Activated CD8-positive, alpha-beta memory T cell treated with anti-CD3 and anti-CD28 coated beads for 48 hours (primary cell): ENCODE measurements around the gene CFAP46.
"Not testable (repeated sequence)": the region's sequence is repeated elsewhere in the genome, so short reads cannot be mapped to it uniquely, and the experiment has no call there.

Experiments
- DNase-seq, 3 experiments: peaks; one replicate each; pipeline ENCODE4 v3.0.0-alpha.2; 2020; ENCODE audit warnings: low read depth in 2 of 3, low spot score in 2 of 3

CFAP46 gene

DNA sequence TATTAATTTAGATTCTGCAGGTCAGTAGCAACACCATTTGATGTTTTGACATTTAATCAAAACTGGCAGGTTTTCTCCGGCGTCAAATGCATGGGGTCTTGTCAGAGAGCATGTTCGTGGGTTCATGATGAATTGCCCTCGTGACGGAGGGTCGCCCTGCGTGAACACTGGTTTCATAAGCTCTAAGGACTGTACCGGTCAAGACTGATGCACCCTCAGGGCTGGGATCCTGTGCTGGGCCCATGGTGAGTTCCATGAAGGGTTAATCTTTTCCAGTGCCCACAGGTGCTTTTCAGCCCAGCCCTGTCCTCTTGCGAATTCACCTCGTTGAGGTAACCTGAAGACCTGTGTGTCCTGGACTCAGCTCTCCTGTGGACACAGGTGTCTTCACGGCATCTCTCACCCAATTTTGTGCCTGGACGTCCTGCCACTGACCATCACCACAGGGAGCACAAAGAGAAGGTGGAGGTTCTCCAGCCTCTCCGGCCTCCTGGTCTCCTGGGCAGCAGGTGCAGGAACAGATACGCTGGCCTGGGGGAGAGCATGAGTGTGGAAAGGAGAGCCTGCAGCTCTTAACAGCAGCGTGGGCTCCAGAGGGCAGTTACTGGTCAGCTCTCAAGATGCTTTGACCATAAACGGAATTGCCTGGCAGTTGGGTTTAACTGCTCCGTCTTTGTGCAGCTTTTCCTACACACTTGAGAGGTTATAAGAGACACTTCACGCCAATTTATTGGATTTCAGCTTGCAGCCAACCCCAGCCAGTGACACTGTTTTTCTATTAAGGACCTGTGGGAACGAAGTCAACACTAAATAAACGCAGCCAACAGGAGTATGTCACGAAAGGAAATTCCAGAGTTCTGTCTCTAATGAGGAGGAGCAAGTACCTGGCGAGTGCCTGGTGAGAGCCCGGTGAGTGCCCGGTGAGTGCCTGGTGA is 37.4 kb upstream of the CFAP46 start:
- no peak for DNase-seq

- DNase-seq, result no peak
These were observed 36.2 kb upstream of the CFAP46 start for GRCh38 chr10:132978542-132978941.

DNA sequence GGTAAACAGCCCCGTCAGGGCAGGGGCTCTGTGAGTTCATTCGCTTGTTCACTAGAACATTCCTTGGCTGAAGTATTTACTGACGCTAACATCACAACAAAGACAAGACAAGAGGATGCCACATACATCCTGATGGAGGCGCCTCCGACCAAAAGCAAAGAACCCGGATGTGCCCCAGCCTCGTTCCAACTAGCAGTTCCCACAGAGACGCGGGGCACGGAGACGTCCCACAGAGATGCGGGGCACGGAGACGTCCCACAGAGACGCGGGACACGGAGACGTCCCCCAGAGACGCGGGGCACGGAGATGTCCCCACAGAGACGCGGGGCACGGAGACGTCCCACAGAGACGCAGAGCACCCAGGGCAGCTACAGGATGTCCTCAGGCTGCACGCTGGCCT is 35.4 kb upstream of the CFAP46 start:
- no peak for DNase-seq

- no peak for DNase-seq
These were observed 34.7 kb upstream of the CFAP46 start for GRCh38 chr10:132977076-132977475.

- DNase-seq, result no peak
These were observed 33.7 kb upstream of the CFAP46 start for GRCh38 chr10:132975831-132976682.

DNA sequence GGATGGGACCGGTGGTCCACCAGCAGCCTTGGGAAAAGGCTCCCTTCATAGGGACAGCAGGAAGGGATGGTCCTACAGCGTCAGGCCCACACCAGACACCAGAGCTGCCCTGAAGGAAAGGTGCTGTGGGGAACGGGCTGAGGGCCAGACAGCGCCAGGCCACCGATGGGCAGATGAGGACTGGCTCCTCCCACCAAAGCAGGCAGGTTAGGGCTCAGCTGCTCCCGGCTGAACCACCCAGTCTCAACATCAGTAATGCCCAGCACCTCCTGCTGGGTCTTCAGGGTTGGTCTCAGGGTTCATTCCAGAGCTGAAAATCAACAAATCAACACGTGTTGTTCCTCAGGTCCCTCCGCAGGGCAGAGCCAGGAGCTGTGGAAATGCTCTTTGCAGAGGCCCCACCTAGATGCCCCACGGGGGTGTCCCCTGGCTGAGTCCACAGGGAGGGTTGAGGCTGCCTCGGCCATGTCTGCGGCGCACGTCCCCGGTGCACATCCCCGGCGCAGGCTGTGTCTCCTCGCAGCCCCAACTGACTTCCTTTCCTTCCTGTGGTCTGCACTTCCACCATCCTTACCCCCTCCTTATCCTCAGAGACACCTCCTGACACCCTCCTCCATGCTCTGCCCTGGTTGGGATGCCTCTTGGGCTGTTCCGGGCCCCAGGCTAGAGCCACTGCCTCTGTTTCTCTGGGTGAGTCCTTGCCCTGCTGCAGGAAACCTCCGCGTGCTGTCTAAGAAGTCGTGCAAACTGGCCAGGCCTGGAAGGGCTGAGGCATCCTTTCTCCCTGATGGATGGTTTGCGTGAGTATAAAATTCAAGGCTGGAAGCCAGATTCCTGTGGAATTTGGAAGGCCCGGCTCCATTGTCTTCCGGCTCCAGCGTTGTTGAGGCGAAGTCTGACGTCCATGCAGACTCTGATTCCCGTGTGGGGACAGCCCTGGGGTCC is 32.8 kb upstream of the CFAP46 start:
- DNase-seq, result no peak

GRCh38 chr10:132974249-132974796 is 32.0 kb upstream of the CFAP46 start:
- DNase-seq, result no peak

- DNase-seq, result no peak
These were observed 31.5 kb upstream of the CFAP46 start for GRCh38 chr10:132973903-132974241.

- no peak for DNase-seq
These were observed 30.9 kb upstream of the CFAP46 start for GRCh38 chr10:132972986-132973902.

DNA sequence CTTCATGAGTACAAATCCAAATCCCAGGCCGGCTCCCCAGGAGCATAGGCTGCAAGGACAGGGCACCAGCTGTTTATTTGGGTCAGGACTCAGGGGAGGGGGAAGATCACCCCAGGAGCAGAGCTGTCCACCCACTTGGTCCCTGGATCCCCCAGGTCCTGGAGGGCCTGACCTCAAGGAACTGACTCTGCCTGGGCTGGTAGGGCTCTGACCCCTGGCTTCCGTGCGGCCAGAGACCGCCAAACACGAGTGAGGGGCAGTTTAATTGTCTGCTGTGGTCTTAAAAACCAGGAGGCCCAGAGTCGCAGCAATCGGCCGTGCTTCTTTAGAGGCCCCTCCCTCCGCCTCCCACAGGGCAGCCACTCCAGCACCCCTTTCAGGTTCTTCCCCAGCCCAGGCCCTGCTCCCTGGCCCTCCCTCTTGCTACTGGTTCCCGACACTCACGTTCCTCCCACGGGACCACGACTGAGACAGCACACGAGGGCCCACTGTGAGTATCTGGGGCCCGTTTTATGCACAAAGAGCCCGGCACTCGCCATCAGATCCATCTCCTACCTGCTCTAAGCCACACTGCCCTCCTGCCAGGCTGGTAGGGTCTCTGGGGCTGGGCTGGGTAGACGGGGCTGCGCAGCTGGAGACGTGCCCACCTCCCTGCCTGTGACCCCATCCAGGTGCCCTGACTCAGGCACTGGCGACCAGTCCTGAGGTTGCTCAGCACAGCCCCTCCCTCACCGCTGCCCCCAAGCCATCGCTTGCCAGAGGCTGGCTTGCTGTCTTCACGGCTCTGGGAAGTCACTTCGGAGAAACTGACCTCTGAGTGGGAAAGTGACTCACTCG is 30.0 kb upstream of the CFAP46 start:
- DNase-seq, result no peak

DNA sequence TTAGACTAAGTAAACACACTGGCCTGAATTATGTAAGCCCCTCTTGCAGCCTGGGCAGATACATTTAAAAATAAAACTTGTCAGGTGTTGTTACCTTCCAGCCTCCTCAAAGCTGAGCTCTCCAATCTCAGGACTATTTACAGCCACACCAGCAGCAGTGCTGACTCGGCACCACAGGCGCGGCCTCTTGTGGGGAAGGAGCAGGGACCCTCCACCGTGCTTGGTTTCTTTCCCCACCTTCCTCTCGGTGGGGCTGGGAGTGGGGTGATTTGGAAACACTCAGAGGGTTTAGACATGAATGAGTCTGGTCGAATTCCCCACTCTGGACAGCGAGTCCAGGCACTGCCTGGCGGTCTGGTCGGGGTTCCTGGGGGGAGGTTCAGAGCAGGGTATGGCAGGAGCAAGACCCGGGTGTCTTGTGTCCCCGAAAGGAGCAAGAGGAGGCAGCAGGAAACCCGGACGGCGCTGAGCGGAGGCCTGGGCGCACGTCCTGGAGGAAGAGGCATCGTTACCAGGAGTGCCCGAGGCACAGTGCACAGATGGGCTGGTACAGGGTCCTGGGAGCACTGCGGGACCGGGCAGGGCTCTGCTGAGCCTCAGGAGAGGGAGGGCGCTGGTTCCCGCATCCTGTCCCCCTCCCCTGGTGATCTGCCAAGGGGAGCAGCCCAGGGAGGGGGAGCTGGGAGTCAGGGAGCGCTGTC is 29.2 kb upstream of the CFAP46 start:
- DNase-seq, result no peak

DNA sequence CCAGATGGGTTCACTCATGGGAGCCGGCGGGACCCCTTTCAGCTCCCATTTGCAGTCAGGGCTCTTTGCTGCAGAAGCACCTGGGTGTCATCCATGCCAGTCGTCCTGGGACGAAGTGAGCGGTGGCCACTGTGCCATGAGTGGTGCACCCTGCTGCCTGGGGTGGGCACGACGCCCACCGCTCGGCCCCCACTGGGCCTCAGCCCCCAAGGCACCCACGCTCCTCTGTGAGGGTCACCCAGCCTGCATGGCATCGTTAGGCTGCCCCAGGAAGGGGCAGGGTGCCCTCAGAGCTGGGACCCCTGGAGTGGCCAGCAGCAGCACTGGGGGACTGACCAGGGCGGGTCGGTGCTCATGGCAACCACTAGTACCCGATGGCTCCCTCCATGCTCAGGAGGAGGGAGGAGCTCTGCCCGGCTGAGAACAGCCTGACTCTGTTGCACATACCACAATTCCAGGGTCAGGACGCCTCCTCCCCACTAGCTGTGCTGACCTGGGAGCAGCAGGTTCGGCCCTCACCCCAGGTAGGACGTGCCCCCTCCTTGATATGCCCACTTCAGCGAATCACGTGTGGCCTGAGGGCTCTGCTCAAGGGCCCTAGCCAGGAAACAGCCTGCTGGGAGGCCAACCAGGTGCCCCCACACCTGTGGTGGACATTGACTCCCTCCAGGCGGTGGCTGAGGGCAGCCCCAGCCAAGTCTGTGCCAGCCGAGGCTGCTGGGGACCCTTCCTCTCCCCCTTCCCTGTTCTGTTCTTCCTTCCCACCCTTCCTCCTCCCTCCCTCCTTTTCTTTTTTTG is 28.5 kb upstream of the CFAP46 start:
- DNase-seq, result no peak

- DNase-seq, result no peak
These were observed 25.2 kb upstream of the CFAP46 start for GRCh38 chr10:132967540-132967939.

- DNase-seq, result no peak
These were observed 23.2 kb upstream of the CFAP46 start for GRCh38 chr10:132965411-132966057.

DNA sequence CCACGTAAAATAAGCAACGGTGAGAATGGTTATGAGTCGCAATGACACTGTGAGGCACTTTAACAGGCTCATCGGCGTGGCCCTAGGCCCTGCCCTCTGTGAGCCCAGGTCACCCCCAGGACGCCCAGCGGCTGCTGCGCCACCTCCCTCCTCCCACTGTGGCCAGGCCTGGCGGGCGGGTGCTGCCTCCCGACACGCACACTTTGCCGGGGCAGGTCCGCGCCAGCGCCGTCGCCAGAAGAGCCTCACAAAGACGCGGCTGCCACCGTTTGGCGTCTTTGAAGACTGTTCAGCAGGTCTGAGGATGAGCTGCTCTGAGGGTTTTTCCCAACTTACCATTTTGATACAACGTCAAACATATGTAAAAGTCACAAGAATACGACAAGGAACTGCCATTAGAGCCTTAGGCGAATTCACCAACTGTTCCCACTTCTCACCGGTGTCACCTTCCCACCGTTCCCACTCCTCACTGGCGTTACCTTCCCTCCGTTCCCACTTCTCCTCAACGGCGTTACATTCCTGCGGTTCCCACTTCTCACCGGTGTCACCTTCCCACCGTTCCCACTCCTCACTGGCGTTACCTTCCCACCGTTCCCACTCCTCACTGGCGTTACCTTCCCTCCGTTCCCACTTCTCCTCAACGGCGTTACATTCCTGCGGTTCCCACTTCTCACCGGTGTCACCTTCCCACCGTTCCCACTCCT is 22.5 kb upstream of the CFAP46 start:
- not testable (repeated sequence) for DNase-seq

GRCh38 chr10:132964231-132964630 is 21.9 kb upstream of the CFAP46 start:
- no peak for DNase-seq
